IMR-90 (cell line): ENCODE measurements around the gene R3HDML. TPM values are rescaled to one million over a fixed set of nuclear protein-coding genes. Genes with fewer than 3 reads are reported as not detected.

ENCODE experiments used
- ATAC-seq: fragments of 200-7000 bp; cut with Tn5 transposase; 2 replicates; pipeline ENCODE4 v1.9.1; 2020; ENCODE audit warnings: low read depth, mild to moderate bottlenecking, moderate library complexity
- BruUV-seq: library from RNA; stranded (reverse); fragments of 400-500 nt; replicated peaks from 2 replicates; lab custom pipeline; 2021; lab: Mats Ljungman, UMichigan
- CTCF ChIA-PET: fragments of 300-600 bp; formaldehyde crosslinking; extraction: SDS; loops from one replicate; lab custom pipeline; 2021; ENCODE audit warnings: antibody characterized with exemption; lab: Yijun Ruan, JAX
- POLR2A ChIA-PET: fragments of 300-600 bp; sonication (Branson Sonifier 250); formaldehyde crosslinking; loops from one replicate; lab custom pipeline; 2022; ENCODE audit warnings: antibody characterized with exemption; ENCODE audit not compliant: unreplicated experiment; lab: Charles Lee
- DNase-seq: peaks from one replicate; pipeline ENCODE4 v3.0.0; 2013
- H2AFZ ChIP-seq: replicated peaks from 2 replicates; pipeline ENCODE3; 2013; ENCODE audit warnings: low read length, mild to moderate bottlenecking; ENCODE audit not compliant: poor library complexity
- H2AK5ac ChIP-seq: 2 replicates; pipeline ENCODE4 v1.6.1; 2013; ENCODE audit warnings: low read depth, low read length, inconsistent platforms
- H2AK9ac ChIP-seq: replicated peaks from 2 replicates; pipeline ENCODE3; 2013; ENCODE audit warnings: mild to moderate bottlenecking, low read depth, low read length, moderate library complexity; ENCODE audit not compliant: poor library complexity
- H2BK120ac ChIP-seq: 2 replicates; pipeline ENCODE4 v1.6.1; 2013; ENCODE audit warnings: low read depth, low read length, inconsistent platforms
- H2BK15ac ChIP-seq: 3 replicates; pipeline ENCODE4 v1.6.1; 2013; ENCODE audit warnings: low read depth, low read length, inconsistent platforms
- H2BK20ac ChIP-seq: 2 replicates; pipeline ENCODE4 v1.6.1; 2013; ENCODE audit warnings: low read depth, mild to moderate bottlenecking, inconsistent platforms, low read length, moderate library complexity
- H2BK5ac ChIP-seq: 2 replicates; pipeline ENCODE4 v1.6.1; 2013; ENCODE audit warnings: mild to moderate bottlenecking, low read depth, low read length, inconsistent platforms; ENCODE audit not compliant: poor library complexity, severe bottlenecking
- H3K14ac ChIP-seq: replicated peaks from 2 replicates; pipeline ENCODE4 v1.6.1; 2013; ENCODE audit warnings: low read depth, low read length, inconsistent platforms
- H3K18ac ChIP-seq: 2 replicates; pipeline ENCODE4 v1.6.1; 2013; ENCODE audit warnings: low read depth, low read length, control low read depth
- H3K23ac ChIP-seq: 2 replicates; pipeline ENCODE4 v1.6.1; 2013; ENCODE audit warnings: low read depth, low read length, inconsistent platforms
- H3K27ac ChIP-seq: 2 replicates; pipeline ENCODE4 v1.5.1; 2013; ENCODE audit warnings: mild to moderate bottlenecking, control low read depth, low read length; ENCODE audit not compliant: insufficient read depth
- H3K27me3 ChIP-seq: 2 replicates; pipeline ENCODE4 v1.6.1; 2013; ENCODE audit warnings: low read length; ENCODE audit not compliant: control insufficient read depth, insufficient read depth
- H3K36me3 ChIP-seq: 2 replicates; pipeline ENCODE4 v1.6.1; 2013; ENCODE audit warnings: low read length, mixed read lengths; ENCODE audit not compliant: control insufficient read depth, insufficient read depth
- H3K4ac ChIP-seq: 2 replicates; pipeline ENCODE4 v1.6.1; 2013; ENCODE audit warnings: low read depth, low read length, inconsistent platforms
- H3K4me1 ChIP-seq: 2 replicates; pipeline ENCODE4 v1.6.1; 2013; ENCODE audit warnings: low read length, mixed read lengths; ENCODE audit not compliant: control insufficient read depth, insufficient read depth
- H3K4me2 ChIP-seq: 2 replicates; pipeline ENCODE4 v1.6.1; 2013; ENCODE audit warnings: low read depth, mild to moderate bottlenecking, control low read depth, low read length, moderate library complexity
- H3K4me3 ChIP-seq: 2 replicates; pipeline ENCODE4 v1.5.1; 2013; ENCODE audit warnings: low read depth, mild to moderate bottlenecking, control low read depth, low read length, moderate library complexity; ENCODE audit not compliant: insufficient read depth
- H3K56ac ChIP-seq: 2 replicates; pipeline ENCODE4 v1.6.1; 2013; ENCODE audit warnings: low read length, inconsistent platforms; ENCODE audit not compliant: insufficient read depth; ENCODE audit errors: extremely low read depth
- H3K79me1 ChIP-seq, 2 experiments: 2 replicates each; pipeline ENCODE4 v1.6.1; 2013; ENCODE audit warnings: low read length in 2 of 2, inconsistent platforms in 1 of 2, low read depth in 1 of 2
- H3K9ac ChIP-seq: 2 replicates; pipeline ENCODE4 v1.6.1; 2013; ENCODE audit warnings: low read depth, low read length, control low read depth
- H3K9me1 ChIP-seq: 2 replicates; pipeline ENCODE4 v1.6.1; 2013; ENCODE audit warnings: low read length, inconsistent platforms; ENCODE audit not compliant: insufficient read depth
- H3K9me3 ChIP-seq: 2 replicates; pipeline ENCODE4 v1.6.1; 2013; ENCODE audit warnings: low read length; ENCODE audit not compliant: control insufficient read depth, insufficient read depth
- H4K20me1 ChIP-seq: 2 replicates; pipeline ENCODE4 v1.6.1; 2013; ENCODE audit warnings: low read length, inconsistent platforms; ENCODE audit not compliant: insufficient read depth
- H4K5ac ChIP-seq: 2 replicates; pipeline ENCODE4 v1.6.1; 2013; ENCODE audit warnings: mild to moderate bottlenecking, low read depth, low read length, control low read depth
- H4K8ac ChIP-seq, 2 experiments: 2 replicates each; pipeline ENCODE4 v1.6.1; 2013; ENCODE audit warnings: low read depth in 2 of 2, low read length in 2 of 2, control low read depth in 1 of 2, inconsistent platforms in 1 of 2
- H4K91ac ChIP-seq: 2 replicates; pipeline ENCODE4 v1.6.1; 2013; ENCODE audit warnings: low read depth, low read length, inconsistent platforms; ENCODE audit not compliant: insufficient read depth
- BHLHE40 ChIP-seq: fragments of 150-350 bp; IDR thresholded peaks from 2 replicates; pipeline ENCODE4 v1.6.1; 2016; ENCODE audit warnings: mild to moderate bottlenecking, low read depth, low read length
- CHD1 ChIP-seq: IDR thresholded peaks from 2 replicates; pipeline ENCODE4 v1.6.1; 2012; ENCODE audit warnings: low read depth, low read length, improper control_type of control experiment
- CTCF ChIP-seq: conservative IDR thresholded peaks from 2 replicates; pipeline ENCODE4 v1.5.1; 2012; ENCODE audit warnings: mild to moderate bottlenecking, low read depth, low read length, improper control_type of control experiment
- ELK1 ChIP-seq: fragments of 150-350 bp; IDR thresholded peaks from 2 replicates; pipeline ENCODE4 v1.6.1; 2016; ENCODE audit warnings: low read depth, mild to moderate bottlenecking, low read length, moderate library complexity, borderline replicate concordance
- MAFK ChIP-seq: IDR thresholded peaks from 2 replicates; pipeline ENCODE4 v1.6.1; 2012; ENCODE audit warnings: low read depth, low read length, improper control_type of control experiment
- POLR2A ChIP-seq: IDR thresholded peaks from 2 replicates; pipeline ENCODE4 v1.6.1; 2012; ENCODE audit warnings: mild to moderate bottlenecking, low read depth, low read length
- RAD21 ChIP-seq: IDR thresholded peaks from 2 replicates; pipeline ENCODE4 v1.6.1; 2012; ENCODE audit warnings: low read length, improper control_type of control experiment
- RCOR1 ChIP-seq: IDR thresholded peaks from 2 replicates; pipeline ENCODE4 v1.6.1; 2012; ENCODE audit warnings: mild to moderate bottlenecking, low read length, improper control_type of control experiment; ENCODE audit not compliant: insufficient replicate concordance
- SMC3 ChIP-seq: fragments of 150-350 bp; IDR thresholded peaks from 2 replicates; pipeline ENCODE4 v1.6.1; 2016; ENCODE audit warnings: low read depth, mild to moderate bottlenecking, antibody characterized with exemption, low read length, moderate library complexity
- WGBS, 2 experiments: methylation state at CpG; one replicate each; pipeline versions ENCODE4 v1.1.5 to v1.1.7; 2013; ENCODE audit warnings: missing lambda C conversion rate in 2 of 2; ENCODE audit not compliant: insufficient read length in 1 of 2; ENCODE audit errors: extremely low coverage in 2 of 2; 5-methylcytosine and 5-hydroxymethylcytosine counted together
- dilution Hi-C: fragments of 300-500 bp; cut with HindIII; formaldehyde crosslinking; loops from one replicate; pipeline ENCODE4 v1.14.3; 2018; ENCODE audit warnings: low sequenced_read_pairs; ENCODE audit not compliant: unreplicated experiment
- in situ Hi-C: fragments of 300-500 bp; cut with MboI; formaldehyde crosslinking; loops from 3 replicates; pipeline ENCODE4 v1.14.3; 2019; ENCODE audit warnings: low sequenced_read_pairs, inconsistent platforms, mixed read lengths
- intact Hi-C: fragments of 100-400 bp; cut with micrococcal nuclease; formaldehyde crosslinking; loops from 2 replicates; pipeline ENCODE4 v1.10.0; 2022
- polyA plus RNA-seq, 3 experiments: library from polyadenylated mRNA; depleted of rRNA; stranded (reverse); fragments of >200 nt; gene quantifications; 2 replicates each; pipeline ENCODE4 v1.2.3, GENCODE V29; 2012; ENCODE audit warnings: low replicate concordance in 1 of 3
- total RNA-seq: library from RNA; depleted of rRNA; stranded (reverse); fragments of >200 nt; gene quantifications from 2 replicates; pipeline ENCODE4 v1.2.3, GENCODE V29; 2012
- TF ChIP-seq, protein P1 (sequence below): fragments of 150-350 bp; IDR thresholded peaks from 2 replicates; pipeline ENCODE4 v1.6.1; 2017; ENCODE audit warnings: mild to moderate bottlenecking, antibody characterized with exemption, low read length, low read depth

R3HDML gene
- total and polyA plus RNA-seq, 2 of the 4 experiments (the other 2 are of a cell fraction) = not detected

GRCh38 chr20:44394702-44395460, 58.0 kb downstream of the R3HDML start (continued):
- no peak for TF ChIP-seq RAD21

- Histone ChIP-seq H3K4me2 (no peak overlapping the region), H4K8ac (no peak overlapping the region), H3K9me1 (no peaks in the 10 kb centered on the region), H2BK20ac (no peak overlapping the region), H3K27me3 (peaks cover 53% of the 10 kb centered on the region), H3K79me1 (no peaks in the 10 kb centered on the region), H3K56ac (no peak overlapping the region), H4K20me1 (no peaks in the 10 kb centered on the region), H2AFZ (no peak overlapping the region), H3K18ac (no peak overlapping the region), H2BK5ac (no peak overlapping the region), H2BK120ac (no peak overlapping the region), H4K5ac (no peak overlapping the region), H3K27ac (no peak overlapping the region), H3K4me3 (no peak overlapping the region), H3K4ac (no peak overlapping the region), H3K4me1 (no peaks in the 10 kb centered on the region), H2AK5ac (no peak overlapping the region), H3K9me3 (no peaks in the 10 kb centered on the region), H2BK15ac (no peak overlapping the region), H3K23ac (no peak overlapping the region), H3K36me3 (no peaks in the 10 kb centered on the region), H3K14ac (no peak overlapping the region), H3K9ac (no peak overlapping the region), H4K91ac (no peak overlapping the region), H2AK9ac (no peak overlapping the region)
- DNase-seq (no peak), ATAC-seq (no peak)
- WGBS, 2 experiments = 60% methylated on average over 2 of the region's 11 CpGs; no CpG with 5 or more reads in 1 of the 2 experiments
- in situ Hi-C loops = loop anchor here (25.0 kb wide), 1 partner anchor 467 kb away; no protein-coding TSS in a partner anchor
- BruUV-seq = no TSS peak
- intact Hi-C loops = no loop called here
- CTCF ChIA-PET = no interaction called here
- POLR2A ChIA-PET = no interaction called here
- dilution Hi-C loops = loop anchor here (10.0 kb wide), 1 partner anchor 69 kb away; no protein-coding TSS in a partner anchor
- TF ChIP-seq MAFK (no peak), BHLHE40 (no peak), ELK1 (no peak), CHD1 (no peak), POLR2A (no peak), SMC3 (no peak), RAD21 (no peak), CTCF (no peak), RCOR1 (no peak)
- TF ChIP-seq, protein P1, sequence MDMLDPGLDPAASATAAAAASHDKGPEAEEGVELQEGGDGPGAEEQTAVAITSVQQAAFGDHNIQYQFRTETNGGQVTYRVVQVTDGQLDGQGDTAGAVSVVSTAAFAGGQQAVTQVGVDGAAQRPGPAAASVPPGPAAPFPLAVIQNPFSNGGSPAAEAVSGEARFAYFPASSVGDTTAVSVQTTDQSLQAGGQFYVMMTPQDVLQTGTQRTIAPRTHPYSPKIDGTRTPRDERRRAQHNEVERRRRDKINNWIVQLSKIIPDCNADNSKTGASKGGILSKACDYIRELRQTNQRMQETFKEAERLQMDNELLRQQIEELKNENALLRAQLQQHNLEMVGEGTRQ = no peak
Measured at GRCh38 chr20:44395461-44396340, 58.9 kb downstream of the R3HDML start.
